NCI-H1092 (cell line): ENCODE measurements around the gene MCHR1.
"Not testable (repeated sequence)": the region's sequence is repeated elsewhere in the genome, so short reads cannot be mapped to it uniquely, and the experiment has no call there.

ENCODE experiments used
- DNase-seq: peaks from one replicate; lab custom pipeline; 2025; lab: John Stamatoyannopoulos, UW

MCHR1 gene

GRCh38 chr22:40691532-40691931 is 12.2 kb downstream of the MCHR1 start:
- no peak for DNase-seq

- no peak for DNase-seq
Observed at GRCh38 chr22:40694411-40694810, 15.1 kb downstream of the MCHR1 start.

GRCh38 chr22:40701274-40701673 is 22.0 kb downstream of the MCHR1 start:
- DNase-seq: no peak

GRCh38 chr22:40703174-40703573 is 23.9 kb downstream of the MCHR1 start:
- no peak for DNase-seq

- no peak for DNase-seq
Observed at GRCh38 chr22:40703736-40704135, 24.5 kb downstream of the MCHR1 start.

- DNase-seq: no peak
Observed at GRCh38 chr22:40705918-40706682, 26.8 kb downstream of the MCHR1 start.

GRCh38 chr22:40707154-40707553 is 27.9 kb downstream of the MCHR1 start:
- no peak for DNase-seq

- DNase-seq: no peak
Observed at GRCh38 chr22:40708177-40708576, 28.9 kb downstream of the MCHR1 start.

GRCh38 chr22:40709752-40710413 is 30.6 kb downstream of the MCHR1 start:
- DNase-seq: no peak

GRCh38 chr22:40712311-40712710 is 33.0 kb downstream of the MCHR1 start:
- no peak for DNase-seq

GRCh38 chr22:40714499-40715337 is 35.4 kb downstream of the MCHR1 start:
- no peak for DNase-seq

- DNase-seq: no peak
Observed at GRCh38 chr22:40716116-40716515, 36.8 kb downstream of the MCHR1 start.

- not testable (repeated sequence) for DNase-seq
Observed at GRCh38 chr22:40717657-40718056, 38.4 kb downstream of the MCHR1 start.

GRCh38 chr22:40718250-40719204 is 39.2 kb downstream of the MCHR1 start:
- no peak for DNase-seq

- DNase-seq: no peak
Observed at GRCh38 chr22:40719599-40719998, 40.3 kb downstream of the MCHR1 start.

GRCh38 chr22:40720156-40720537 is 40.9 kb downstream of the MCHR1 start:
- DNase-seq: not testable (repeated sequence)

GRCh38 chr22:40720538-40721256 is 41.4 kb downstream of the MCHR1 start:
- DNase-seq: no peak

- no peak for DNase-seq
Observed at GRCh38 chr22:40721266-40721665, 42.0 kb downstream of the MCHR1 start.

GRCh38 chr22:40723396-40723933 is 44.2 kb downstream of the MCHR1 start:
- DNase-seq: no peak

- no peak for DNase-seq
Observed at GRCh38 chr22:40726514-40726913, 47.2 kb downstream of the MCHR1 start.
